Fibroblast of villous mesenchyme (primary cell): ENCODE results near the gene PDE4D. TPM values are rescaled to one million over a fixed set of nuclear protein-coding genes. Genes with fewer than 3 reads are reported as not detected.
"Not testable (repeated sequence)": the region's sequence is repeated elsewhere in the genome, so short reads cannot be mapped to it uniquely, and the experiment has no call there.

Experiments
- DNase-seq: peaks from one replicate; pipeline ENCODE4 v3.0.0-alpha.2; 2010; ENCODE audit warnings: low read depth
- H3K4me3 ChIP-seq: 2 replicates; pipeline ENCODE4 v1.5.1; 2011; ENCODE audit warnings: low read depth, mild to moderate bottlenecking, low read length
- total RNA-seq: library from RNA; depleted of rRNA; stranded (reverse); fragments of >200 nt; gene quantifications from 2 replicates; pipeline ENCODE4 v1.2.3, GENCODE V29; 2012
- TF ChIP-seq, protein P1 (sequence below): IDR thresholded peaks from 2 replicates; pipeline ENCODE4 v1.5.1; 2012; ENCODE audit warnings: low read depth, mild to moderate bottlenecking, low read length; ENCODE audit not compliant: insufficient read depth

Gene PDE4D
- total RNA-seq, 1 donor, result 6.0 TPM

DNA sequence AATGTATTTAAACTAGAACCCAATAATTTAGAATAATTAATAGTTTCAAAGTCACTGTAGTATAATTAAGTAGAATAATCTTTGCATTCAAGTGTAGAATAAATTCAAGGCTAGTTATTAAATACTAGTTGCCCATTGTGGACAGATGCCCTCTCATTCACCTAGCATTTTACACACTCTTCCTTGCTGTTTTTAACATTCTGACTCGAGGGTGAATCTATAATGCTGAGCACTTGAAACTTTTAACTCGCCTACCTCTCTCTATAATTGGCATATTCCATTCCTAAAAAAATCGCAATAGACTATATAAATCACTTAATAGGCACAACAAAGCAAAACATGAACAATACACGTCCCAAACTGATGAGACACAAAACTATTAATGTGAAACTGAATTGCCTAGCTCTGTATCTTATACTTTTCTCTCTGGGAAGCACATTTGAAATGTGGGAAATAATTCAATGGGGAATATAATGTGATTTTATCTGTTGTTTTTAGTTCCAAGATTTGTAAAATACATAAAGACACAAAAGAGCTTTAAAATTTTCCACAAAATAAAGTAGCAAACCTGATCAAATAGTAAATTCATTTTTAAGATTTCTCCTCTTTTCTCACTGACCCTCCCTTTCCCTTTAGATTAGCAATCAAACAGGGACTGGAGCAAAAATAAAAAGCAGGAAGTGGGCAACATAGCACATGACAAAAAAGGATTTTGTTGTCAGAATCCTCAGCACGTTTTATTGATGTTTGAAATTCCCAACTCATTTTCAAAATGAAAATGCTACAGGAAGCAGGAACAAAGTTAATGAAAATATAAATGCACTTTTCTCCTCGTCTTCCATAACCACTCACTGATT lies 295.6 kb downstream of the PDE4D start:
- peak overlapping the region; percentile 37 for H3K4me3 ChIP-seq
- TF ChIP-seq, protein P1, sequence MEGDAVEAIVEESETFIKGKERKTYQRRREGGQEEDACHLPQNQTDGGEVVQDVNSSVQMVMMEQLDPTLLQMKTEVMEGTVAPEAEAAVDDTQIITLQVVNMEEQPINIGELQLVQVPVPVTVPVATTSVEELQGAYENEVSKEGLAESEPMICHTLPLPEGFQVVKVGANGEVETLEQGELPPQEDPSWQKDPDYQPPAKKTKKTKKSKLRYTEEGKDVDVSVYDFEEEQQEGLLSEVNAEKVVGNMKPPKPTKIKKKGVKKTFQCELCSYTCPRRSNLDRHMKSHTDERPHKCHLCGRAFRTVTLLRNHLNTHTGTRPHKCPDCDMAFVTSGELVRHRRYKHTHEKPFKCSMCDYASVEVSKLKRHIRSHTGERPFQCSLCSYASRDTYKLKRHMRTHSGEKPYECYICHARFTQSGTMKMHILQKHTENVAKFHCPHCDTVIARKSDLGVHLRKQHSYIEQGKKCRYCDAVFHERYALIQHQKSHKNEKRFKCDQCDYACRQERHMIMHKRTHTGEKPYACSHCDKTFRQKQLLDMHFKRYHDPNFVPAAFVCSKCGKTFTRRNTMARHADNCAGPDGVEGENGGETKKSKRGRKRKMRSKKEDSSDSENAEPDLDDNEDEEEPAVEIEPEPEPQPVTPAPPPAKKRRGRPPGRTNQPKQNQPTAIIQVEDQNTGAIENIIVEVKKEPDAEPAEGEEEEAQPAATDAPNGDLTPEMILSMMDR, result no peak
- no peak for DNase-seq

DNA sequence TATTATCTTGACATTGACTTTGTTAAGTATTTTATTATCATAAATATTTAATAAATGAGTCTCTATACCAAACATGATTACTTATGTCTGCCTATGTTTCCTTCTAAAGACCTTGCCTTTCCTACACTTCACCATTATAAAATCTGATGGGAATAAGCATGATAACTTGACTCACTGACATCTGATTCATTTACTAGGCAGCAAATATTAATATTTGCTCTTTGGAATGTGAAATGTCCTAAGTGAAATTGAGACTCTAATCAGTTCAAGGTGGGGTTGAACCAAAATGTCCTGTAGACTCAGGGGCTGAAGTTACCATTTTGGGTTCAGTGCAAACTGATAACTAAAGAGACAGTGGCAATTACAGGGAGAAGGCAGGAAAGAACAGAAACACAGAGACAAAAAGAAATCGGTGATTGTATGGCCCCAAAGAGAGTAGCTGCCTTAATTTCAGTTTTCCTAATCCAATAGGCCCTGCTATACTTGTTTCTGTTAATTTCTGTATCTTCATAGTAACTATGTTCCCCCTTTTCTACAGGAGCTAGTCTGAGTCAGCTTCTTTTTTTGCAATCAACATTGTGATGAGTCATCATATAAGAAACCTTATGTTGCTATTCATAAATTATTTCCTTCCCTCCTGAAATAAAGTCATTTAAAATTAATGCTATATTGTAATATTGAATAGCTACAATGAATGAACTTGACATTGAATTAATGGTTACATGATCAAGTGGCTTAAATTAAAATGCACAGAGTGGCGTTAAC lies 296.8 kb downstream of the PDE4D start:
- peak; percentile 52 for DNase-seq
- TF ChIP-seq, protein P1, result no peak
- H3K4me3 ChIP-seq, result no peak overlapping the region

DNA sequence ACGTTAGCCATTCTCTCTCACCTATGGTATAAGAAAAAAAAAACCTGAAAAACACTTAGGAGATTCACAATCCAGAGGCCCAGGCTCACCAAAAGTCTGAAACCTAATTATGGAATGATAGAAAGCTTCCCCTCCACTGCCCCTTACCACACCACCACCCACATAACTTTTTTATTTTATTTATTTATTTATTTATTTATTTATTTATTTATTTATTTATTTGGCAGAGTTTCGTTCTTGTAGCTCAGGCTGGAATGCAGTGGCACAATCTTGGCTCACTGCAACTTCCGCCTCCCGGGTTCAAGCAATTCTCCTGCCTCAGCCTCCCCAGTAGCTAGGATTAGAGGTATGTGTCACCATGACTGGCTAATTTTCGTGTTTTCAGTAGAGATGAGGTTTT lies 299.4 kb downstream of the PDE4D start:
- not testable (repeated sequence) for H3K4me3 ChIP-seq, DNase-seq

DNA sequence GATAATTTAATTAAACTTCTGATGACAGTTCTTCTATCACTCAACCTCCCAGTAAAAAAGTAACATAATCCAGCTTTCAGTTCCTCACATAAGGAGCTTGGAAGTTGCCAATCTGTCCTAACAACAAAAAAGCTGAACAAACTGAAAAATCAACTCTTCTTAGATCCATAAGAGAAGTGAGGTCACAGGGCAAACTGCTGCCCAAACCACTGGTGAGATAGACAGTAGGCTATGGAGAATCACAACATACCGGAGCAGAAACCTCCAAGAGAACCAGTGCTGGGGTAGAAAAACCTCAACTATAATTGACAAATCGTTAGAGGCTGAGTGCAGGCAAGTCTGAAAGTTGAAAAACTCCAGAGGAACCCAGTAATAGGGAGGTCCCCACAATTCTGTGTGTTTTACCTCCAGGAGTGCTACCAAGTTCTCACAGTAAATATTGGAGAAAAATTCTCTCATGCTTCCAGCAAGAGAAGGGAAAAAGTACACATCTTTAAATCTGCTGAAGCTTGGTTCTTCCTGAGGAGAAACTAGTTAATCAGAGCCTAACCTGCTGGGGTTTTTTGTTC lies 300.0 kb downstream of the PDE4D start:
- no peak overlapping the region for H3K4me3 ChIP-seq
- no peak for DNase-seq
- TF ChIP-seq, protein P1, result no peak

DNA sequence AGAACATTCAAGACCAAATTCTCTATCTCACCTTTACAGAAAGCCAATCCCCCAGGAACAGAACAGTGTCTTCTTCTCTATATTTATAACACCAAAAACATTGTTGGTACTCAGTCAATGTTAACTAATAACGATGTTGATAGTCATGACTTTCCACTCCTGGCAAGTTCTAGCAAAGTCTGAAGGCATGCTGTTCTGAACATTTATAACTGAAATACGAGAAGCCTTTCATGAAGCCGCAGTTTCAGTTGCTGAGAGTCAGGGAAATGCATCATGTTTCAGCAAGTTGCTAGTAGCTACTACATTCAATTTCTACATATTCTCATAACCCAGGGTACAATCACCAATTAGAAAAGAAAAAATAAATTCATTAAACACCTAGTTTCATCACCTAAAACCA lies 301.4 kb downstream of the PDE4D start:
- peak; percentile 34 for DNase-seq
- TF ChIP-seq, protein P1, result no peak
- no peak overlapping the region for H3K4me3 ChIP-seq

DNA sequence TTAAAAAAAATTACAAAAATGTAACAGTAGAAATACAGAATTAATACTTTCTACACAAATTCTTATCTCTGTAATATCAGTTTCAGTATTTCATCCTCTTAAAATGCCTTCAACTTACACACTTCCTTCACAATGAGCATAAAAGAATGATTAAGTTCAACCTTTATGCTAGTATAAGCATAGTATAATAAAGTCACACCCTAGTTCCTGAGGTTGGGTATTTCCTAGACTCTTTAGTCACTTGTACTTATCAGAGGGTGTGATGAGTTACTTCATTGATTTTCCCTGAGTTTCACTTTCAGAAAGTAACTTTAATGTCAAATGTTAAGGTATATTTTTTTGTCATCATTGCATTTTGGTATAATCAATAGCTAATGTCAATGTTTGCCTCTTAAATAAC lies 302.4 kb downstream of the PDE4D start:
- DNase-seq, result no peak
- TF ChIP-seq, protein P1, result no peak
- H3K4me3 ChIP-seq, result no peak overlapping the region

DNA sequence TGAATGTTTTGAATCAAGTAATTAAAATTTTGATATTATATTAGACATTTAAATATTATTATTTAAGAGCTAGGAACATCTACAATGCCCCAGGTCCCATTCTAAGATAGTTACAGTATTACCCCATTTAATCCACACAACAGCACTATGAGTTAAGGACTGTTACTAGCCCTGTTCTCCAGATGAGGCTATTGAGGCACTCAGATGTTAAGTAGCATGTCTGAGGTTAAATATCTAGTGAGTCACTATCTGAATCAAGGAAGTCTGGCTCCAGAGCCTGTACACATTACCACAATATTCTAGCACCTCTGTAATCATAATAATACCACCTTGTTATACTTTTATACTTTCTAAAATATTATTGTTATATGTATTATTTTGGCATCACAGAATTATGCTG lies 304.6 kb downstream of the PDE4D start:
- TF ChIP-seq, protein P1, result no peak
- peak; percentile 22 for DNase-seq

More for the DNA sequence above, 304.6 kb downstream of the PDE4D start:
- H3K4me3 ChIP-seq, result no peak overlapping the region
